Measurements from ENCODE around the gene TMEFF2.

DNA sequence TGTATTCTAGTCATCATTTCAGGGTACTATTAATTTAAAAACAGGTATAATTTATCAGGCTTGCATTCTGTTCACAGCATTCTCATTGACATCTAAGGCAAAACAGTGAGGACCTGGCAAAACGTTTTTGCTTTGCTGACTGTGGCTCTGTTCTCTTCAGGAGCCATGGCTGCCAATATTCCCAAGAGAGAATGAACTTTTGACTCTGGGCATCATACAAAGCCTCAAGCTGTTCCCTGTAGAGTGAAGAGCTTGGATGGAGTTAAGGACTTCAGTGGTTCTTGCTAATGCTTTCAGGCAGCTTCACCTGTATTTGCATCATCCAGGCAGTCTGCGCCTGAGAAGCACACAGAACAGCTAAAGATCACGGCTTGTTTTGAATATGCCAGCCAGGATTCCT is 282.0 kb downstream of the TMEFF2 start:
- no peak for TF ChIP-seq EZH2phosphoT487 (IDR thresholded peaks at IDR 0.05; ENCODE audit: insufficient read depth, low read depth)
- no peak for TF ChIP-seq EZH2 (IDR thresholded peaks at IDR 0.05; ENCODE audit: insufficient read depth, poor library complexity, severe bottlenecking)

All from GM23248 (cell line).